Urinary bladder (tissue), 4 donors: ENCODE data around the gene MUC5B. TPM values are rescaled to one million over a fixed set of nuclear protein-coding genes. Genes with fewer than 3 reads are reported as not detected.
"Not testable (repeated sequence)": the region's sequence is repeated elsewhere in the genome, so short reads cannot be mapped to it uniquely, and the experiment has no call there.

ENCODE experiments used
- DNase-seq: peaks from one replicate; pipeline ENCODE4 v3.0.0-alpha.2; 2015; ENCODE audit errors: extremely low spot score
- H3K27ac ChIP-seq: one replicate; pipeline ENCODE4 v1.5.1; 2013; ENCODE audit warnings: low read depth, mild to moderate bottlenecking, moderate library complexity
- H3K36me3 ChIP-seq: one replicate; pipeline ENCODE4 v1.6.1; 2013; ENCODE audit warnings: mild to moderate bottlenecking, moderate library complexity; ENCODE audit not compliant: insufficient read depth
- H3K4me1 ChIP-seq: one replicate; pipeline ENCODE4 v1.6.1; 2013; ENCODE audit warnings: mild to moderate bottlenecking, moderate library complexity; ENCODE audit not compliant: insufficient read depth
- H3K4me3 ChIP-seq: one replicate; pipeline ENCODE4 v1.5.1; 2013; ENCODE audit warnings: low read depth, low read length
- WGBS: extraction: QIAGEN DNeasy Blood & Tissue Kit; methylation state at CpG from one replicate; pipeline ENCODE4 v1.1.7; 2013; 5-methylcytosine and 5-hydroxymethylcytosine counted together
- polyA plus RNA-seq: library from polyadenylated mRNA; stranded (reverse); fragments of 200-250 nt; gene quantifications from one replicate; pipeline ENCODE4 v1.2.3, GENCODE V29; 2013
- total RNA-seq: library from RNA; depleted of rRNA; stranded (reverse); fragments of >200 nt; gene quantifications from one replicate; pipeline ENCODE4 v1.2.3, GENCODE V29; 2014
- donor health status: healthy with polysubstance abuse.
- donor health status: healthy.

MUC5B gene
- total and polyA plus RNA-seq, 2 donors, result not detected

GRCh38 chr11:1244557-1244956 is 21.7 kb downstream of the MUC5B start:
- H3K4me3 ChIP-seq, DNase-seq, H3K4me1 ChIP-seq, H3K27ac ChIP-seq, H3K36me3 ChIP-seq: not testable (repeated sequence)
- 98% methylated on average over 9 of the region's 9 CpGs for WGBS

GRCh38 chr11:1245717-1246116 is 22.9 kb downstream of the MUC5B start:
- H3K4me1 ChIP-seq, H3K36me3 ChIP-seq, H3K27ac ChIP-seq, H3K4me3 ChIP-seq, DNase-seq: not testable (repeated sequence)
- WGBS, result 94% methylated on average over 13 of the region's 14 CpGs

- not testable (repeated sequence) for H3K36me3 ChIP-seq, H3K4me1 ChIP-seq, H3K4me3 ChIP-seq, DNase-seq, H3K27ac ChIP-seq
- WGBS, result 90% methylated on average over 14 of the region's 14 CpGs
Measured at GRCh38 chr11:1246301-1246700, 23.4 kb downstream of the MUC5B start.

- WGBS, result 90% methylated on average over 14 of the region's 14 CpGs
- not testable (repeated sequence) for DNase-seq
Measured at GRCh38 chr11:1247026-1247425, 24.2 kb downstream of the MUC5B start.

GRCh38 chr11:1248951-1249350 is 26.1 kb downstream of the MUC5B start:
- WGBS, result 98% methylated on average over 11 of the region's 18 CpGs
- not testable (repeated sequence) for H3K36me3 ChIP-seq, H3K4me1 ChIP-seq, H3K4me3 ChIP-seq, DNase-seq, H3K27ac ChIP-seq

More at GRCh38 chr11:1247026-1247425, 24.2 kb downstream of the MUC5B start:
- H3K36me3 ChIP-seq, H3K4me1 ChIP-seq, H3K4me3 ChIP-seq, H3K27ac ChIP-seq: not testable (repeated sequence)

- not testable (repeated sequence) for H3K36me3 ChIP-seq, H3K4me3 ChIP-seq, DNase-seq, H3K4me1 ChIP-seq, H3K27ac ChIP-seq
- 95% methylated on average over 4 of the region's 12 CpGs for WGBS
Measured at GRCh38 chr11:1250411-1250810, 27.5 kb downstream of the MUC5B start.

- Histone ChIP-seq H3K4me3 (no peak overlapping the region), H3K4me1 (no peaks in the 10 kb centered on the region), H3K27ac (no peak overlapping the region), H3K36me3 (no peaks in the 10 kb centered on the region)
- no peak for DNase-seq
- 95% methylated on average over 16 of the region's 16 CpGs for WGBS
Measured at GRCh38 chr11:1251236-1251770, 28.4 kb downstream of the MUC5B start.

- Histone ChIP-seq H3K4me3 (no peak overlapping the region), H3K4me1 (no peaks in the 10 kb centered on the region), H3K27ac (no peak overlapping the region), H3K36me3 (no peaks in the 10 kb centered on the region)
- no peak for DNase-seq
- WGBS, result 93% methylated on average over 38 of the region's 38 CpGs
Measured at GRCh38 chr11:1252371-1253102, 29.7 kb downstream of the MUC5B start.

GRCh38 chr11:1253103-1253485 is 30.2 kb downstream of the MUC5B start:
- no peaks in the 10 kb centered on the region for H3K36me3 ChIP-seq
- no peak overlapping the region for H3K27ac ChIP-seq
- no peak for DNase-seq
- no peaks in the 10 kb centered on the region for H3K4me1 ChIP-seq
- 86% methylated on average over 9 of the region's 9 CpGs for WGBS
- no peak overlapping the region for H3K4me3 ChIP-seq

- WGBS, result 93% methylated on average over 22 of the region's 22 CpGs
- Histone ChIP-seq H3K27ac (no peak overlapping the region), H3K4me1 (no peaks in the 10 kb centered on the region), H3K4me3 (no peak overlapping the region), H3K36me3 (no peaks in the 10 kb centered on the region)
- DNase-seq, result no peak
Measured at GRCh38 chr11:1254086-1254648, 31.3 kb downstream of the MUC5B start.

- Histone ChIP-seq H3K27ac (no peak overlapping the region), H3K4me1 (no peaks in the 10 kb centered on the region), H3K36me3 (no peaks in the 10 kb centered on the region), H3K4me3 (no peak overlapping the region)
- WGBS, result 83% methylated on average over 19 of the region's 19 CpGs
- DNase-seq, result no peak
Measured at GRCh38 chr11:1254733-1255132, 31.9 kb downstream of the MUC5B start.

GRCh38 chr11:1255151-1255550 is 32.3 kb downstream of the MUC5B start:
- no peak for DNase-seq
- Histone ChIP-seq H3K36me3 (no peaks in the 10 kb centered on the region), H3K4me3 (no peak overlapping the region), H3K27ac (no peak overlapping the region), H3K4me1 (no peaks in the 10 kb centered on the region)
- 84% methylated on average over 24 of the region's 24 CpGs for WGBS

GRCh38 chr11:1256257-1257045 is 33.6 kb downstream of the MUC5B start:
- WGBS, result 48% methylated on average over 26 of the region's 26 CpGs

GRCh38 chr11:1257366-1257765 is 34.5 kb downstream of the MUC5B start:
- Histone ChIP-seq H3K4me1 (no peaks in the 10 kb centered on the region), H3K4me3 (no peak overlapping the region), H3K36me3 (no peaks in the 10 kb centered on the region), H3K27ac (no peak overlapping the region)
- WGBS, result 89% methylated on average over 27 of the region's 27 CpGs
- no peak for DNase-seq

More at GRCh38 chr11:1256257-1257045, 33.6 kb downstream of the MUC5B start:
- DNase-seq, result no peak
- Histone ChIP-seq H3K4me1 (no peaks in the 10 kb centered on the region), H3K4me3 (no peak overlapping the region), H3K27ac (no peak overlapping the region), H3K36me3 (no peaks in the 10 kb centered on the region)
